ENCODE results near the gene DBET. TPM values are rescaled to one million over a fixed set of nuclear protein-coding genes. Genes with fewer than 3 reads are reported as not detected.
A peak's percentile ranks its signal among the peaks of the same experiment; 100 is the strongest.
"Not testable (repeated sequence)": the region's sequence is repeated elsewhere in the genome, so short reads cannot be mapped to it uniquely, and the experiment has no call there.

DBET gene
- not detected in 2 replicates for polyA plus RNA-seq (2014; cell fraction: cytosol; rRNA removed)
- not detected in 2 replicates for polyA plus RNA-seq (2014; cell fraction: nucleus; rRNA removed)

- not testable (repeated sequence) for DNase-seq (ENCODE audit: low spot score)
Measured at GRCh38 chr4:190064342-190064741, at the start of gene DBET. Gene DBET, plus strand, starts transcription at chr4:190064502.

DNA sequence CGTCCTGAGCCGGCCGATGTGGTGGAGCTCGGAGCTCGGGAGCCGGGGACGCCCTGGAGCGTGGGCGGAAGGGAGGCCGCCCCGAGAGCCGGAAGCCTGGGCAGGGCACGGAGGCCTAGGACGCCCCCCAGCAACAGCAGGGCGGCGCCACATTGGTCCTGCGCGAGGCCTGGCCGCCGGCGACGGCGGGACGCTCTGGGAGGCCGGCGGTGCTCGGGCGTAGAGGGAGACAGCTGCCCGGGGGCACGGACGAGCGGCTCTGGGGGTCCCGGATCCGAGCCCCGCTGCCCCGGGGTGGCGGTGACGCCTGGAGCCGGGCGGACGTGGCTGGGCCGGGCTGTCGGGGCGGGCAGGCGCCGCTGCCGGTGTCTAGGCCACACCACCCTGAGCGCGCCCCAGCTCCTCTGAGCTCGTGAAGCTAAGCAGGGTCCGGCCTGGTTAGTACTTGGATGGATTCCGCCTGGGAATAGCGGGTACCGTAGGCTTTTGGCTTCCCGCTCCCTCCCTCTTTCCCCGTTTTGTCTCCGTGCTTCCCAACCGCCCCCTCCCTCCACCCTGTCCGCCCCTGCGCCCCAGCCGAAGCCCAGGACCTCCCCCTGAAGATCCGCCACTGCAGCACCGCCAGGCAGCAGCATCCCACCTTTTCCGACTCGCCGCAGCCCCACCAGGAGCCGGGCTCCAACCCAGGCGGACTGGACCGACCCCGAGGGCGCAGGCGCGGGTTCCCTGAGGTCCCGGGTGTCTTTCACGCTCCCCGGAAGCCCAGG is 49.3 kb upstream of the DBET start:
- peak; percentile 40 for DNase-seq (ENCODE audit: low spot score)

GRCh38 chr4:190015538-190016368 is 48.5 kb upstream of the DBET start:
- DNase-seq (ENCODE audit: low spot score) = no peak

DNA sequence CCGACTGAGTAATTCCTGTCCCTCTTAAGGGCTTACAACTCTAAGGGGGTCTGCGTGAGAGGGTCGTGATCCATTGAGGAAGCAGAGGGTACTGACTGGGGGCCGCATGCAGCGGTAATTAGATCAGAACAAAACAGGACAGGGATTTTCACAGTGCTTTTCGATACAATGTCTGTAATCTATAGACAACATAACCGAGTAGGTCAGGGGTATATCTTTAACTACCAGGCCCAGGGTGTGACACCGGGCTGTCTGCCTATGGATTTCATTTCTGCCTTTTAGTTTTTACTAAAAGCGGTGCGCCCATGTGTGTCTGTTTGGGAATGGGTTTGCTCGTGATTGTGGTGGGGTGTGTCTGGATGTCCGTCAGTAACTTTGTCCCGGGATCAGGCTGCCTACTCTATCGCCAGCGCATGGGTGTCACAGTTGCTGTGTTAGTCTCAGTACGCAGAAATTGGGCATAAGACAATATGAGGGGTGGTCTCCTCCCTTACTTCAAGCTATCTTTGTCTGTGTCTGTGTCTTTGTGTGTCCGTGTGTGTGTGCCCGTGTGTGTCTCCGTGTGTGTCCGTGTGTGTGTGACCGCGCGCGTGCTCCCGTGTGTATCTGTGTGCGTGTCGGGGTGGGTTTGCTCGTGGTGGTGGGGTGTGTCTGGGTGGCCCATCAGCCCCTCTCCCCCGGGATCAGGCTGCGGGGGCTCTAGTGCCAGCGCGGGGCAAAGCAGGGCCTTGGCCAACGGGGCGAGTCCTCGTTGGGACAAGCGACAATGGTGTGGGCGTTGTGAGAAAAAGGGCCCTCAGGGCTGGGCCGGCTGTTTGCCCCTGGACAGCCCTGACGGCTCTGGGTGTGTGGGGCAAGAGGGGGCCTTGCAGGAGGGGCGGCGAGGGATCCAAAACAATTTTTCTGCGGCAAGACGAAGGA is 47.7 kb upstream of the DBET start:
- no peak for DNase-seq (ENCODE audit: low spot score)

GRCh38 chr4:190017357-190018200 is 46.7 kb upstream of the DBET start:
- no peak for DNase-seq (ENCODE audit: low spot score)

GRCh38 chr4:190018201-190018920 is 45.9 kb upstream of the DBET start:
- no peak for DNase-seq (ENCODE audit: low spot score)

GRCh38 chr4:190019023-190019858 is 45.1 kb upstream of the DBET start:
- no peak for DNase-seq (ENCODE audit: low spot score)

- DNase-seq (ENCODE audit: low spot score) = not testable (repeated sequence)
Measured at GRCh38 chr4:190019859-190020463, 44.3 kb upstream of the DBET start.

DNA sequence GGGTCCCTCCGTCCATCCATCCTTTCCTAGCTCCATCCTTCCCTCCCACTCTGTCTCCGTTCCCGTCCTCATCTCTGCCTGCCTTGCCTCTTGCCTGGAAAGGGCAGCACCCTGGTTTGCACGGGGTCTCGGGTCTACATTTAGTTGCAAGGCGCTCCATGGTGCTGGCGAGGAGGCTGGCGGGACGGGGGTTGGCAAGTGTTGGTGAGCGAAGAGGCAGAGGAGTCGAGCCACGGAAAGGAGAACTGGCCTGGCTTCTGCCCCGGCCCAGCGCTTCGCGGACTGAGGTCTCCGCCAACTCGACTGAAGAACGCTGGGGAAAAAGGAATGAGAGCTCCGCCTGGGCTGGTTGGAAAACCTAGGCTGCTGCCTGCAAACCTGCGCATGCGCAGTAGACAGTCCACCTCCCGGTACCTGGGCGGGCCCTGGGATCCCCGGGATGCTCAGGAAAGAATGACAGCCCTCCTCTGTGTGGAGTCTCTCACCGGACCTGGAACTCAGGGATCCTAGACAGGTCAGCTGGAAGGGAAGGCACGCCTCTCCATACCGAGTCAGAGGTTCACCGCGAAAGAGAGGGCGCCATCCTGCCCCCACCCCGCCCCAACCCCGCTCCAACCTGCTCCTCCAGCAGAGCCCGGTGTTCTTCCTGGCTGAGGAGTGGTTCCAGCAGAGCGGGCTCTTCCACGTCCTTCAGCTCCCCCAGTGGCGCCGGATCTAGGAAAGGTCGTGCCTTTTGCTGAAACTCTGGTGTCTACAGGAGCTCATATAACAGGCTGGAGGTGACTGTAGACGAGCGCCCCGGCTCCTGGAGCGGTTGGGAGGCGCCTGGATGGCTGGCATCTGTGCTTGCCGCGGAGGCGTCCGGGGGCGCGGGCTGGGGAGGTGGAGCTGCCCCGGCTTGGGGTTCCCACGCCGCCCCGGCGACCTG is 43.2 kb upstream of the DBET start:
- peak; percentile 81 for DNase-seq (ENCODE audit: low spot score)

GRCh38 chr4:190021973-190022372 is 42.3 kb upstream of the DBET start:
- not testable (repeated sequence) for DNase-seq (ENCODE audit: low spot score)

- not testable (repeated sequence) for DNase-seq (ENCODE audit: low spot score)
Measured at GRCh38 chr4:190022614-190023281, 41.6 kb upstream of the DBET start.

GRCh38 chr4:190027156-190027555 is 37.1 kb upstream of the DBET start, which contains the start of gene FRG2:
Gene FRG2, minus strand, starts transcription at chr4:190027256. Its CDS starts 52 bp downstream, at chr4:190027204.
- not testable (repeated sequence) for DNase-seq (ENCODE audit: low spot score)

DNA sequence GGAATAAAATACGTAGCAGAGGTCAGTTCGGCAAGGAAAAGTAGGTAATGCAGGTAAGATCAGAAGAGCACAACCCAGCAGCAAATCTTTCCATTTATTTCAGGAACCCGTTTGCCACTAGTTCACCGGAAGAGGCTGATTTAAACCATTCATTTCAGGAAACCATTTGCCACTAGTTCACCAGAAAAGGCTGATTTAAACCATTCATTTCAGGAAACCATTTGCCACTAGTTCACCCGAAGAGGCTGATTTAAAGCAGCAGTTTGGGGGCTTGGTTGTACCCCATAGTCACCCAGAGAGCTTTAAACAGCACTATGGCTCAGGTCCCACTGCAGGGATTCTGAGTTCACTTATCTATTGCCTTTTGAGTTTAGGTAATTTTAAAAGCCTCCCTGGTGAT is 33.0 kb upstream of the DBET start:
- DNase-seq (ENCODE audit: low spot score) = not testable (repeated sequence)

GRCh38 chr4:190037704-190038388 is 26.5 kb upstream of the DBET start:
- DNase-seq (ENCODE audit: low spot score) = not testable (repeated sequence)

GRCh38 chr4:190040873-190041272 is 23.4 kb upstream of the DBET start:
- not testable (repeated sequence) for DNase-seq (ENCODE audit: low spot score)

- DNase-seq (ENCODE audit: low spot score) = not testable (repeated sequence)
Measured at GRCh38 chr4:190047627-190048026, 16.7 kb upstream of the DBET start.

Measured in SK-N-DZ (cell line).